GM21515 (cell line): ENCODE data around the gene PRR23E.

Experiments
- ATAC-seq: cut with Tn5 transposase; IDR thresholded peaks from one replicate; pipeline ENCODE4 v1.9.1; 2021; ENCODE audit not compliant: unreplicated experiment

The PRR23E gene

DNA sequence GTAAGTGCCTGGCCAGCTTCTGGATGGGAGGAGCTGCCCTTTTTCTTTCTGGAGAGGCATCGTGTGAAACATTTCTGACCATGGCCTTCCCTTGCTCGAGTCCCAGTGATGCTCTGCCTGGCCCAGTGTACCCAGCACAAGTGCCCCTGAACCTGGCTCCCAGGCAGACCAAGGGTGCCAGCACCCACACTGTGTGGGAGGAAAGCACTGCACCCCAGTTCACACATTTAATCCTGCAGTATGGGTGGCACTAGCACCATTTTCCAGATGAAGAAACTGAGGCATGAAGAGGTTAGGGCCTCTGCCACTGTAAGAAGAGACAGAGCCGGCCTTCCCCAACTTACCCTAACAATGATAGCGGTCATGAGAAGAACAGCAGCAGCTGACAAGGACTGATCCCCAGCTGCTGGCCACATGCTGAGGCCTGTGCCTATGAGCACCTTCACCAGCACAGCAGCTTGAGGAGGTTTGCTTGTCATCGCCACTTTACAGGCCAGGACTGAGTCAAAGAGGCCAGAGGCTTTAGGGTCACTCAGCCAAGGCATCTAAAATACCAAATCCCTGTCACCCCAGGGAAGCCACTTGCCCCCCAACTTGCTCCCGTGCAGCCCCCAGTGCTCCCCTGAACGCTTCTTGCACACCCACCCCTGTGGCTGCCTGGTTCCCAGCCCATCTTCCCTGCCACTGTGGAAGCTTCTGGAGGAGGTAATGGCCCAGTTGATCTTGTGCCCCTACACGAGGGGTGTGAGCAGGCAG is 15.0 kb downstream of the PRR23E start:
- no peak for ATAC-seq

DNA sequence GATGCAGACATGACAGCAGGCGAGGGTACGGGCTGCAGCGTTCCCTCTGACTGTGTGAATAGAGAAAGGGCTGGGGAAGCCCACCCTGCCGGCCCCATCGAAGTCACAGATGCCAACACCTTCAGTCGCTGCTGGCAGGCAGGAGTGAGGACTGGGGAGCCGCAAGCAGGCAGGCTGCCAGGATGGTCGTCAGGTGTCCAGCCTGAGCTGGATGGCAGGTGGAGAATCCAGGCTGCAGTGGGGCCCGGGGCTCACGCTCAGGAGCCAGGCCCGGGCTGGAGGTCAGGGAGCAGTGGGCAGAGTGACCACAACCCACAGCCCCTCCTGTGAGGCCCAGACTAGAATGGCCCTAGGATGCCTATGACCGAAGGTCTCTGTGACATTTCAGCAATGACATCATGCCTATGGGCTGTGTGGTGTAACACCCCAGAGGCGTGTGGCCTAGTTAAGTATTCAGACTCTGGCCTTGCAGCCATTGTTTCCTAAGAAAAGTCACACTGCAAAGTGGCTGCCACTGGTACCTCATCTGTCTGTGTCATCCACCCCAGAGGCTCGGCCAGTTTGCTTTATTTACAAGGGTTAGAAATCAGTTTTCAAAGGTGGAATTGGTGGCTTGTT is 15.7 kb downstream of the PRR23E start:
- ATAC-seq, result no peak

DNA sequence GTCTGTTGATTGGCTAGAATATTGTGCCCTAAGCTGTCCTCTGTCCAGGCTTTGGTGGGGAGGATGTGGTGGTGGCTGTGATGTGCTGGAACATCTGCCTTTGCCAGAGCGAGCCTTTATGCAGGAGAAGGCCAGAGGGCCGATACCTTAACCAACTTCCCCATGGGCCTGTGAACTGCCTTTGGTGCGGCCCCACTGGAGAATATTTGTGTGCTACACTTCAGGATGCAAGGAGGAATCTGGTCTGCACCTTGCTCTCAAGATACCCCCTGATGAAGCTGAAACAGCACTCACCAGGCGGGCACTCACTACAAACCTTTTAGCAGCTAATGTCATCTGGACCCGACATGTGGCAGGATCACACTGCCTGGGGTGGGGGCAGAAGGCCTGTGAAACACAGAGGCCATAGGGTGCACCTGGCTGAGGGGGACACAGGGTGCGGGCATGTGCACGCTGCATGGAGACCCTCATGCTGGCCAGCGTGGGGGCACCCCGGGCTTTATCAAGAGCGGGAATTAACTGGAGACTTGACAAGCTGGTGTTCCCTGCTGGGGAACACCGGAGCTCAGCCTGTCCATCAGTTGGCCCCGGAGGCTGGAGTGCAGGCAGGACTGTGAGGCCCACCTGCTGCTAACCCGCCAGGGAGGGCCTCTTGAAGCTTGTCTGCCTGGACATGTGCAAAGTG is 16.4 kb downstream of the PRR23E start:
- no peak for ATAC-seq

DNA sequence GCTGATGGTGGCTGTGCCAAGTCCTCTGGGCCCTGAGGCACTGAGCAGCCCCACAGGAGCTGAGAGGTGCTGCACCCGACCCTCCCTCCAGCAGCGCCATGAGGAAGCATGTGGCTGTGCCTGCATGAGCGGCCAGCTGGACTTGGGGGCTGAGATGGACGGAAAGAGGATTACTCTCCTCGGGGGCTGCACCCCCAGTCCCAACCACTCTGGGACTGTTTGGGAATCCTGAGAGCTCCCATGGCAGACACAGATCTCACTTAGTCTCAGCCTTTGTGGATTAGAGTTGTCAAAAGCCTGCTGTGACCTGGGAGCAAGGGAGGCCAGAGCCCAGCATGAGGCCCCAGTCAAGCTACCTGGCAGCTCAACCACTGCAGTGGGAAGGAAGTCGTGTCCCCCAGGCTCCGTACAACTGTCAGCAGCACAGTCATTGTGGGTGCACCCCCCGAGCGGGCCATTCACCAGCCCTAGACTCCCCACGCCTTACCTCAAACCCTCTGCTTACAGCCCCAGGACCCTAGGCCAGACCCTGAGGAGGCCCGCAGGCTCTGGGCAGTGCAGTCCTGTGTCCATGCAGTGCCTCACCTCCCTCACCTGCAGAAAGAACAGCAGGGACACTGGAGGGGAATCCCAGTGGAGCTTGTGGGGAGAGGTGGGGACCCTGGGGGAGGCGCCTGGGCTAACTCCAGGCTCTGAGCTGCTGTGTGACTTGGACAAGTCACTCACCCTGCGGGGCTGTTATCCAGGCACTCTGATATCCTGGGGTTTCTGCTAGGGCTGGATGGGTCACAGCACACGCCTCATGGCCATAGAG is 17.1 kb downstream of the PRR23E start:
- ATAC-seq, result no peak

DNA sequence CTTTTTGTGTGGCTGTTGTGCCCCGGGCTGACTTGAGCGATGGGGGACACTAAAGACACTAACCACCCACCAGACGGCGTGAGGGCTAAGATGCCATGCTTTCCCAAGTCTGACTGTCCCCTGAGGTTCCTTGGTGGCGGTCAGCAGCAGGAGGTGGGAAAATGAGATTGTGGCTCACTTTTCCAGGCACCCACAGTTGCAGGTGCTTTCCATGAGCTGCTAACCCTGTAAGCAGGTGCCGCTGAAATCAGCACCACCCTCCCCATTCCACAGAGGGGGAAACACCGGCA is 17.7 kb downstream of the PRR23E start:
- ATAC-seq, result no peak

DNA sequence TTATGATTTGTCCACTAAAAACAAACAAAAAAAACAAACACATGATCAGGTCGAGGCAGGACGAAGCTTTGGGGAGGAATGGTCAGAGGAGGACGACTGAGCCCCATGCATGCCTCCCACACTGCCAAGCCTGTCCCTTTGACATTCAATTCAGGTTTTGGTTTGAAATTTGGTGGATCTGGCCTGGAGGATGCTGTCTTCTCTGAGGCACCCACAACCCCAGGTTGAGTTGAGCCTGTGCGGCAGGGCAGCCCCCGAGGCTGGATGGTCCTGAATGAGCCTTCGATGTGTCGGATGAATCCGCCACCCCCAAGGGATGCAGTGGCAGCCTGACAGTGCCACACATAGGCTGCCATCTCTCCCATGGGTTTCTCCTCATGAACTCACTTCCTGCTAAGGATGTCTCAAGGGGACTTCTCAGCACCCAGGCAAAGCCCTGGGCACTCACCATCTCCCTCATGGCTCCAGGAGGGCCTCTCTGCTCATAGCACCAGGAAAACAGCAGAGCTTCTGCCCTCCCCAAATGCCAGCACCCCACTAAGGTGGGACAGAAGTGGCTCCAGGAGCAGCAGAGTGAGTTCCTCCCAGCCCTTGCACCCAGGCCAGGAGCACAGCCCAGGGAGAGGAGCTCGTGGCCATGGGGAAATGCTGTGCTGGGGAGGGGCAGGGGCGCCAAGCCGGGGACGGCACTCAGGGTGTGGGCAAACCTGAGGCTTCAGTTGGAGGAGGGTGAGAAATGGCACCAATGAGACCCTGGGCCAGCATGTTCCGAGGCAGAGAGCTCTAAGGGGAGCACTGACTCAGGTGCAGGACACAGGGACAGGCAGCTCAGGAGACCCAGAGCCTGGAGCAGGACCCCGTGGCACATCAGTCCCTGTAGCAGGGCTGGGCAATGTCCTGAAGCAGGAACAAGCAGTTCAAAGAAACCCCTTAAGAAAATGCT is 18.5 kb downstream of the PRR23E start:
- no peak for ATAC-seq

DNA sequence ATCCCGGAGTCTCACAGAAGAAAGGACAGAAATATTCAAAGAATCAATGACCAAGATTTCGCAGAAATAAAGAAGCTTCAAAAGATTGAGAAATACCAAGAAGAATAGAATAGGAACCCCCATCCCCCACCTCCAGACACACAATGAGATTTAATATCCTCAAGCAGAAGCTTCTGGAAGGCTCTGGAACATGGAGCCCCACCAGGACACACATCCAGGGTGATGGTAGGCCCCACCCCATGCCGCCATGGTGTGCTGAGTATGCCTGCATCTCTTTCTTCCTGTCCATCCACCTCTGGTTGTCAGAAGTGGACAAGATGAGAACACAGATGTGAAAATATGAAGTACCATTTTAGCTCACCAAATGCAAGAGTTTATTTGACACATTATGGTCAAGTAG is 19.3 kb downstream of the PRR23E start:
- no peak for ATAC-seq

DNA sequence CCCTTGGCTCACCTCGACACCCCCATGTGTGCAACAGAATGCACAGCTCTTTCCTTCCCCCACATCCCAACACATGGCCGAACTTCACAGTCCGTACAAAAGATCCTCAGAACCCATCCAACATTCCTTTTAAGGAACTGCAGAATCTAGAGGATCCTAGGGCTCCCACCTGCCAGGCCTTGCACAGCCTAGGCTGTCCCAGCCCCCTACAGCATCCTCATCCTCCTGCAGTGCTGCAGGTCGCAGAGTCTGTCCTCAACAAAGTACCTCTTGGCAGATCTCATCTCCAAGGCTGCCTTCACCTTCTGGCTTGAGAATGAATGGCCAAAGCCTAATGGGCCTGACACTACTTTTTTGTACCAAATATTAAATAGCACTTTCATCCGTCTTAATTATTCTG is 19.8 kb downstream of the PRR23E start:
- no peak for ATAC-seq

DNA sequence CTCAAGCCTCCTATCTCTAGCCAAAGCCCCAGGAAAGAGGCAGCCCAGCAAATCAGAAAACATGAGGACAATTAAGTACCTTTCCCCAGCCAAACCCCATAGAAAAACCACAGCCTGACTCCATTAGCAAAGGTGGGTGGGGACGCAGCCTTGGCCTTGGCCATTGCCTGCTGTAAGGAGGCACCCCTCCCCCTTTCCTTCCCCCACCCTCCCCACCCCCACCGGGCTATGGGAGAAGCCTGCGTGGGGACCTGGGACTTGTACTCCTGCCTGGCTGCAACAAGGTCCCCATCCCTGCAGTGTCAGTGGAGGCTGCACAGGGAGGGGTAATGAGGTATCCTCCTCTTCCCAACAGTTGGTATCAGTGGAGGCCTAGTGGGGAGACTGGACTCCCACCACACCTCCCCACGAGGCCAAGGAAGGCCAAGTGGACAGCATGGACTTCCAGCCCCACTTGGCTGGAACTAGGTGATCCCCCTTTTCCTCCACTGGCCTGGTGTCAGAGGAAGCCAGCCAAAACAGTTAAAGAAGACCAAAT is 20.5 kb downstream of the PRR23E start:
- no peak for ATAC-seq

DNA sequence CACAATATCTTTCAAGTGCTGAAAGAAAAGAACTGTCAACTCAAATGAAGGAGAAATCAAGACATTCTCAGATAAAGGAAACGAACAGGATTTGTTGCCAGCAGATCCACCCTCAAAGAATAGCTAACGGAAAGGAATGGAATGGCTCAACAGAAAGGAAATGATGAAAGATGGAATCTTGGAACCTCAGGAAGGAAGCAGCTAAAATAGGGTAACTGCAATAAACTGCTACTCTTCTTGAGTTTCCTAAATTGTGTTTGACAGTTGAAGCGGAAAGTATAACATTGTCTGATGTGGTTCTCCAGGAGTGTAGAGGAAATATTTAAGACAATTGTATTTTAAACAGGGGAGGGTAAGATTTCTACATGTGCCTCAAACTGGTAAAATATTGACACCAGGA is 22.0 kb downstream of the PRR23E start:
- no peak for ATAC-seq

DNA sequence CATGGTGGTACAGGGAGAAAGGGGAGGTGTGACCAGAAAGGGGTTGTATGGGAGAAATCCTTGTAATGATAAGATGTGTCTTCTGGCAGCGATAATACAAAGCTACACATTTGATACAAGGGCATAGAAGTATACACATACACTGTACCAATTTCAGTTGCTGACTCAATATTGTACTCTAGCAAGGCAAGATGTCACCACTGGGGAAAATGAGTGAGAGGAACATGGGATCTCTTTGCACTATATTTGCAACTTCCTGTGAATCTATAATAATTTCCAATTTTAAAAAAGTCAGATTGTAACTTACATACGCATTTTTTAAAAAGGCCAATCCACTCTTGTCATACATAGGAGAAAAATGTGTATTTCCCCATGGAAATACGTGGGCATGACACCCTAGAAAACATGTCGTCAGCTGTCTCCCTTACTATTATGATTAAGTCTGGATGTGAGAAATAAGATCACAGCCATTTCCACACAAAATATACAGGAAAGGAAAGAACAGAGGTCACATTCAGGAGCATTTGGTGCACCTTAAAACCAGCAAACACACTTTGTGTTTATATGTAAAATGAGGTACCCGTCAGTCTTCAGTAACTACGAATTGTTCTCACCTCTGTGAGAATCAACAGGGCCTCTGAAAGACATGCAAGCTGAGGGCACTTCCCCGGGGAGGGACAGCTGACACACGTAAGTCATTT is 22.9 kb downstream of the PRR23E start:
- no peak for ATAC-seq

DNA sequence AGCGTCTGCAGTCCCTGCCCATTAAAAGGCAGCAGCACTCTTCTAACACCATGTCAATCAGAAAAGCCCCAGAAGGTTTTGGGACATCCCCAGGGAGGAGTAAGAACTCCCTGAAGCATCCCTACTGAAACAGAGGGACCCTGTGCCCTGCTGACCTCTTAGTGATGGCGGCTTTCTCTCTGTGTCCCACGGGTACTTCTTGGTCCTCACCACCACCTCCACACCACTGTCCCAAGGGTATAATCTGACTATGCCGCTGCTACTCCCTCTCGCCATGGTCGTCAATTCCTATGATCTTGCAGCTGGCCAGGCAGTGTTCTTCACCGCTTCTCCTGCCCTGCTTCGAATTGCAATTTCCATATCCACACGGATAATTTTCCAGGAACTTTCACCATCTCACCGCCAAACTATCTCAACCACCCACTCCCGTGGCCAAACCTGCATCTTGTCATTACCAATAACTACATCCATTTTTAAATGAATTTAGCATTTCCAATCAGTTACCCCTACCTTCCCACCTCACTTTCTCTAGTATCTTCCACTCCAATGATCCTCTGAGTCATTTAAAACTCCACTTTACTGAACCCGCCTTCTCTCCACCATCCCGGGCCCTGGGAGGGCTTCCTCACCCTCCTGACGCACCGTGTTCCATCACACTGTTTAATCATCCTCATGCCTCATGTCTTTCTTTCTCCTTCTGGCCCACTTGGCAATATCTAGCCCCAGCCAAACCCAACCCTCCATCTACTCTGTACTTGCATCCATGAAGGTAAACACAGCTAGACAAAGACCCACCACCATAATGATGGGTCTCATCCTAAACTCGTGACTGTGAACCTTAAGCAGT is 23.7 kb downstream of the PRR23E start:
- no peak for ATAC-seq

DNA sequence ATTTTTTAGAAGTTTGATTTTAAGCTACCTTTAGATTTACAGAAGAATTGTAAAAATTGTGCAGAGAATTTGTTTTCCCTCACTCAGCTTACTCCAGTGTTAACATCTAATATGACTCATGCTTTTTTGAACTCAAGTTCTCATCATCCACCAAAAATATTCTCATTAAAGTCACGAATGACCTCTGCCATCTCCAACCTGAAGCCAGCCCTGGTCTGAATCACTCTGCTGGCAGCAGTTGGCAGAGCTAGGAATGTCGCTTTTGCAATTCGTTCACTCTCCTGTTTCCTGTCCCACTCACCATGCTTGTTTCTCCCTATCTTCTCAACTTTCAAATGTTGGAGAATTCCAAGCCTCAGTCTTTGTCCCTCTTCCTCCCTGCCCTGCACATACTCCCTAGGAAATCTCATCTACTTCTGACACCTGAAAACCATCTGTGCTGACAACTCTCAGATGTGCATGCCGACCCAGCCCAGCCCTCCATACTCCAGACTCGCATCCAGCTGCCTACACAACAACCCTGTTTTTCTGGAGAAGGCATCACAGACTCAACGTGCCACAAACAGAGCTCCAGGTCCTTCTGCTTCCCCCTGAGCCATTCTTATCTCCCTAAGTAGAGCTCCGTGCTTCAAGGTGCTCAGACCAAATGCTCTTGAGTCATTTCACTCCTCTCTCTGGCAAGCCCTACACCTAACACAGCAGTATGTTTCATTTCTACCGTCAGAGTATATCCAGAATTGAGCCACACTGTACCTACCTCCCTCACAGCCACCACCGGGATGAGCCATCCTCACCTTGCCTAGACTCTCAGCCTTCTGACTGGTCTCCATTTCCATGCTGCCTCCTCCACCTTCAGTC is 24.9 kb downstream of the PRR23E start:
- no peak for ATAC-seq

DNA sequence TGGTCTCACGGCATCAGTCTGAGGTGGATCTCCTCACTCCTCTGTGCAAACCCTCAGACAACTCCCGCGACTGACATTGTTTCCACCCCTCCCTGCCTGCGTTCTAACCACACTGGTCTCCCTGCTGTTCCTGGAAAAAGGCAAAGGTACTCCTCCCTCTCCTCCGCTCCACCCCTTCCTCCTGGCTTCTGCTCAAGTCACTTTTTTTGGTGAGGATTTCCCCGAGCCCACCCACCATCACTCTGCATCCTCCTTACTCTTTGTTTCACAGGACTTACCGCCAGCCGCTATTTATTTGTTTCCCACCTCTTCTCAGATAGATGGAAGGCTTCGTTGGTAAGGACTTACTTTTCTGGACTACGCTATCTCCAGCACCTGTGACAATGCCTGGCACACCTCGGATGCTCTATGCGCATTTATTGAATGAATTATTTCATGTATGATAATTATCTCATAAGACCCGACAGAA is 25.6 kb downstream of the PRR23E start:
- no peak for ATAC-seq

DNA sequence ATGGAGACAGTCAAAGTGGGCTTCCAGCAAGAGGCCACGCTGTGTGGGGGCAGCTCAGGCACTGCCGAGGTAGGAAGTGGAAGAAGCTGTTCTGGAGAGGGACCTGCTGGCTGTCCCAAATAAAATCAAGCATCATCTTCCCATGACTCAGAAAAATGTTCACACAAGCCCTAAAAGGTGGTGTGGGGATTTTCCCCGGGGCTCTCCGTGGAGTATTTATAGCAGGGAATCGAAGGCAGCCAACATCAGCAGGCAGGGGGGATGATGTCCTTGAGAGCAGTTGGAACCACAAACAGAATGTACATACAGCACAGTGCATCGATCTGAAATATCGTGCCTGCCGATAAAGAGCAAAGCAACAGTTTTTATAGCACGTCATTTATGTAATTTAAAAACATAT is 27.6 kb downstream of the PRR23E start:
- ATAC-seq, result no peak

DNA sequence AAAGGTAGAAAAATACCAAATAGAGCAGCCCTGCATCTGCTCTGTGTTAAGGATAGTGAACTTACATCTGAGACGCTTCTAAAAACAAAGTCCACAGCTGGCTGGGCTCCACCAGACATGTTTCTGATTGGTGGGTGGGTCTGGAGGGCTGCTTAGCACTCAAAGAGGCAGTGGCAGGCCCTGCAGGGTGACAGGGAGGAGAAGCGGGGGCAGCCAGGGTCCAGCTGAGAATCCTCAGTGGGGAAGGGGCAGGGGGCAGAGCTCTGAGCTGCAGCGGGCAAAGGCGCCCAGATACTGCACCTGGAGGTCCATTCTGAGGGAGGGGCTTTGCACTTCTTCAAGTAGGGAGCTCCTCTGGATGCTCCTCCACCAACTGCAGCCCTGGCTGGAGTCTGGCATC is 28.1 kb downstream of the PRR23E start:
- no peak for ATAC-seq

DNA sequence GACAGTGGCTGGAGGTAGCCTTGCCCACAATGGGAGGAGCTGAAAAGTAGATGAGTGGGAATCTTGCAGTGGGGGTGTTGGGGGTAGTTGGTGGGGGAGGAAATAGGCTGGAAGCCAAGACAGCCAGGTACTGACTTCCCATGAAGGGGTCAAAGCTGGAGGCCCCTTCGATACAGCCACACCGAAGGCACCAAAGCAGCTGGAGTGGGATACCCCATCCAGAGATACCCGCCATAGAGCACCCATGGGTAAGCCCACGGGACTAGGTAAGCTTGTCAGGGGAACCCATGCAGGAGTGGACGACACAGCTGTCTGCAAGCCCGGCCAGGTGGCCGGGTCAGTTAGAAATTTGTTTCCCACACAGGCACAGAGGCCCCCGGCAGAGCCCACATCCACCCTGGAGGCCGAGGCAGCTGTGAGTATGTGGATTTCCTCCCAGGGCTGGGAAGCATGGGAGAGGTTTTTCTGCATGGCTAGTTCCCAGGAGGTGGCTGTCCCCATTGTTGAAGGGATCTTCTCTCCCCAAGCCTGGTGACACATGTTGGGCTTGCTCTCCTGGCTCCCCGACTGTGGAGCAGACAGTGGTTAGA is 28.6 kb downstream of the PRR23E start:
- no peak for ATAC-seq
